Neuron (in vitro differentiated cells): ENCODE measurements around the gene MPP2.
A peak's percentile ranks its signal among the peaks of the same experiment; 100 is the strongest.

ENCODE experiments used
- H2AFZ ChIP-seq: one replicate; pipeline ENCODE4 v1.6.1; 2013; ENCODE audit warnings: low read depth, mild to moderate bottlenecking, inconsistent platforms, low read length, moderate library complexity
- H3K27me3 ChIP-seq: one replicate; pipeline ENCODE4 v1.6.1; 2013; ENCODE audit warnings: low read length; ENCODE audit not compliant: insufficient read depth
- H3K36me3 ChIP-seq: one replicate; pipeline ENCODE4 v1.6.1; 2013; ENCODE audit warnings: low read length; ENCODE audit not compliant: insufficient read depth
- H3K4me1 ChIP-seq: one replicate; pipeline ENCODE4 v1.6.1; 2013; ENCODE audit warnings: low read length; ENCODE audit not compliant: insufficient read depth
- H3K4me3 ChIP-seq: 2 replicates; pipeline ENCODE4 v1.5.1; 2013; ENCODE audit warnings: mild to moderate bottlenecking, low read length, moderate library complexity
- H3K9me3 ChIP-seq: one replicate; pipeline ENCODE4 v1.6.1; 2013; ENCODE audit warnings: low read length

Gene MPP2

DNA sequence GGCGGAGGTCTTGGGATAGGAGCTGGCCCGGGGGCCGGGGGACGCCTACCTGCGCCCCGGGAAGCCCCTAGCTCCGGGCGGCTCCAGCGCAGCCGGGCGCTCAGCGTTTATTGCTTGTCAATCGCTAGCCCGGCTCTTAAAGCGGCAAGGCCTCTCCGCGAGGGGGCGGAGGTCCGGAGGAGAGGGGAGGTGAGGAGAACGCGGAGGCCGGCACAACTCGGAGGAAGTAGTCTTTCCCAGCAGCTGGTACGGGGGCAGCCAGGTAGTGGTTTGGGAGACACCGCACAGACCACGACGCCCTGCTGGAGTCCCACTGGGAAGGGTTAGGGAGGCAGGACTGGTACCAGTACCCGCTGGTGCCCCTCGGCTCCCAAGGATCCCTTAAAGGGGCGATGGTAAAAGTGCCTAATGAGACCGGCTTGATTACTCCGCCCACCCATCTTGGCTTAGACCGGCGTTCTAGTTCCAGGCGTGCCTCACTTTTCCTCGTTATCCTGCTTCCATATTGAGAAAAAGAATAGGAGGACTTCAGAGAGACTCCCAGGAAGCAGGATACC, at the start of gene MPP2:
TSS of gene MPP2 (minus strand) at position 112 of the 557 bp plus-strand sequence. CDS start 3,076 bp downstream, outside the sequence.
- peak within 1 kb of the TSS; percentile 52 for H3K4me3 ChIP-seq
- H2AFZ ChIP-seq: peak within 1 kb of the TSS; percentile 49
- H3K27me3 ChIP-seq: peaks cover 12% of the 10 kb centered on the region
- H3K4me1 ChIP-seq: peaks cover 31% of the 10 kb centered on the region
- no peaks in the 10 kb centered on the region for H3K36me3 ChIP-seq
- H3K9me3 ChIP-seq: no peaks in the 10 kb centered on the region

DNA sequence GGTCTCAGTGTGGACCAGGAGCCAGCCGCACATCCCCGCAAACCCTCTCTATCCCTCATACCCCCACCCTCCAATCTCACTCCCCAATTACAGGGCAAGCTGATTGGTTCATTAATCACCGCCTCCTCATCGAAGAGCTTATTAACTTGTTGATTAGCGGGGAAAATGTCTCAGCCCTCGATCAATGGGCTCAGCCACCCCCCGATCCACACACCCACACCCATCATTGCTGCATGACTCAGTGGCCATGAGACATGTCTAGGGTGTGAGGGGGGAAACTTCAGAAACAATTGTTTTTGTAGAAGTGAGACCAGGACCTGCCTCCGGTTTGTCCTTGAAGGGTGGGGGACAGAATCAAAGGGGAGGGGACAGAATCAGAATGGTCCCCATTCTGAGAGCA, 48.9 kb upstream of the MPP2 start:
- no peaks in the 10 kb centered on the region for H3K9me3 ChIP-seq
- H3K4me1 ChIP-seq: peaks cover 6% of the 10 kb centered on the region
- H2AFZ ChIP-seq: no peak overlapping the region
- H3K27me3 ChIP-seq: peaks cover 54% of the 10 kb centered on the region
- no peaks in the 10 kb centered on the region for H3K36me3 ChIP-seq
- H3K4me3 ChIP-seq: no peak overlapping the region

- Histone ChIP-seq H2AFZ (peak within 1 kb of the TSS; percentile 9), H3K27me3 (peaks cover 60% of the 10 kb centered on the region), H3K9me3 (no peaks in the 10 kb centered on the region), H3K4me1 (peaks cover 6% of the 10 kb centered on the region), H3K4me3 (no peak within 1 kb of the TSS), H3K36me3 (no peaks in the 10 kb centered on the region)
Measured at GRCh38 chr17:43953746-43954145, 46.4 kb upstream of the MPP2 start, which contains the start of gene PYY. PYY (minus strand) TSS chr17:43953940; CDS start chr17:43953483, 457 bp downstream.

GRCh38 chr17:43952724-43953666, 45.7 kb upstream of the MPP2 start:
- Histone ChIP-seq H3K4me1 (peaks cover 6% of the 10 kb centered on the region), H3K4me3 (no peak overlapping the region), H3K27me3 (peaks cover 60% of the 10 kb centered on the region), H3K36me3 (no peaks in the 10 kb centered on the region), H3K9me3 (no peaks in the 10 kb centered on the region), H2AFZ (peak overlapping the region; percentile 9)

GRCh38 chr17:43952351-43952723, 45.0 kb upstream of the MPP2 start:
- peaks cover 63% of the 10 kb centered on the region for H3K27me3 ChIP-seq
- H3K36me3 ChIP-seq: no peaks in the 10 kb centered on the region
- no peak overlapping the region for H3K4me3 ChIP-seq
- peaks cover 6% of the 10 kb centered on the region for H3K4me1 ChIP-seq
- no peaks in the 10 kb centered on the region for H3K9me3 ChIP-seq
- peak overlapping the region; percentile 9 for H2AFZ ChIP-seq

GRCh38 chr17:43951750-43952149, 44.4 kb upstream of the MPP2 start:
- H3K4me3 ChIP-seq: no peak overlapping the region

GRCh38 chr17:43950554-43950953, 43.2 kb upstream of the MPP2 start:
- Histone ChIP-seq H3K27me3 (peaks cover 58% of the 10 kb centered on the region), H3K9me3 (no peaks in the 10 kb centered on the region), H2AFZ (no peak overlapping the region), H3K36me3 (no peaks in the 10 kb centered on the region), H3K4me1 (peaks cover 18% of the 10 kb centered on the region), H3K4me3 (no peak overlapping the region)

More at GRCh38 chr17:43951750-43952149, 44.4 kb upstream of the MPP2 start:
- Histone ChIP-seq H2AFZ (no peak overlapping the region), H3K9me3 (no peaks in the 10 kb centered on the region), H3K27me3 (peaks cover 63% of the 10 kb centered on the region), H3K36me3 (no peaks in the 10 kb centered on the region), H3K4me1 (peaks cover 6% of the 10 kb centered on the region)

GRCh38 chr17:43949781-43950180, 42.4 kb upstream of the MPP2 start:
- no peak overlapping the region for H2AFZ ChIP-seq
- no peaks in the 10 kb centered on the region for H3K36me3 ChIP-seq
- no peaks in the 10 kb centered on the region for H3K9me3 ChIP-seq
- H3K4me1 ChIP-seq: peaks cover 26% of the 10 kb centered on the region
- no peak overlapping the region for H3K4me3 ChIP-seq
- peaks cover 51% of the 10 kb centered on the region for H3K27me3 ChIP-seq

- Histone ChIP-seq H3K4me3 (no peak overlapping the region), H2AFZ (no peak overlapping the region), H3K27me3 (peaks cover 25% of the 10 kb centered on the region), H3K9me3 (no peaks in the 10 kb centered on the region), H3K4me1 (peaks cover 30% of the 10 kb centered on the region), H3K36me3 (no peaks in the 10 kb centered on the region)
Measured at GRCh38 chr17:43946781-43947180, 39.4 kb upstream of the MPP2 start.

DNA sequence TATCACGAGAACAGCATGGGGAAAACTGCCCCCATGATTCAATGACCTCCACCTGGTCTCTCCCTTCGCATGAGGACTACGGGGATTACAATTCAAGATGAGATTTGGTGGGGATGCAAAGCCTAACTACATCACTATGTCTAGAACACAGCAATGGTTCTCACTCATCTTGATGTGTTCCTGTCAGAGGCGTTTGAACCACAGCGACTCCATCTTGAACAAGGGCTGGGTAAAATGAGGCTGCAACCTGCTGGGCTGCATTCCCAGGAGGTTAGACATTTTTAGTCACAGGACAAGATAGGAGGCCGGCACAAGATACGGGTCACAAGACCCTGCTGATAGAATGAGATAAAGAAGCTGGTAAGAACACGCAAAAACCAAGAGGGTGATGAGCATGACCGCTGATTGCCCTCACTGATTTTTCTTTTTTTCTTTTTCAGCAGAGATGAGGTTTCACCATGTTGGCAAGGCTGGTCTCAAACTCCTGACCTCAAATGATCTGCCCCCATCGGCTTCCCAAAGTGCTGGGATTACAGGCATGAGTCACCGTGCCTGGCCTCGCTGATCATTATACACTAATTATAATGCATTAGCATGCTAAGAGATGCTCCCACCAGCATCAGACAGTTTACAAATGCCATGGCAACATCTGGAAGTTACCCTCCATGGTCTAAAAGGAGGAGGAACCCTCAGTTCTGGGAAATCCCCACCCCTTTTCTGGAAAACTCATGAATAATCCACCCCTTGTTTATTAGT, 37.9 kb upstream of the MPP2 start:
- Histone ChIP-seq H2AFZ (no peak overlapping the region), H3K36me3 (no peaks in the 10 kb centered on the region), H3K9me3 (no peaks in the 10 kb centered on the region), H3K4me1 (peaks cover 31% of the 10 kb centered on the region), H3K27me3 (peaks cover 11% of the 10 kb centered on the region), H3K4me3 (no peak overlapping the region)

- Histone ChIP-seq H3K36me3 (no peaks in the 10 kb centered on the region), H3K4me1 (peaks cover 31% of the 10 kb centered on the region), H3K4me3 (no peak within 1 kb of the TSS), H3K9me3 (no peaks in the 10 kb centered on the region), H2AFZ (no peak within 1 kb of the TSS), H3K27me3 (peaks cover 4% of the 10 kb centered on the region)
Measured at GRCh38 chr17:43942051-43942685, 34.8 kb upstream of the MPP2 start, which contains the start of gene PPY. PPY (minus strand) TSS chr17:43942476; CDS start chr17:43941654, 822 bp downstream.

DNA sequence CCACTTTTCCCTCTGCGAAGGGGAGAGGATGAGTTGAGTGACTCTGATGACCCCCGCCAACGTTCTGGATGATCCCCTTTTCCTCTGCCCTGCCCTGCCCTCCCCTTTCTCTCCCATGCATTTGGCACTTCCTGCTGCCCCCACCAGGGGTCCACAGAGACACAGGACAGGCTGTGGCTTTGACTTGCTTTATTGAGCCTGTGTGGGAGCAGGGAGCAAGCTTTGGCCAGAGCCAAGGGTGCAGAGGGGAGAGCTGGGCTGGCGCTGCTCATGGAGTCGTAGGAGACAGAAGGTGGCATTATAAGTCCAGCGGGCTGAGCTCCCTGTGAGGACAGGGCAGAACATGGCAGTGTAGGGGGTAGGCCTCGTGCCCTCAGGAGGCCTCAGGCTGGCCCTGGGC, 33.3 kb upstream of the MPP2 start:
- peaks cover 19% of the 10 kb centered on the region for H3K4me1 ChIP-seq
- H2AFZ ChIP-seq: no peak overlapping the region
- no peaks in the 10 kb centered on the region for H3K36me3 ChIP-seq
- H3K9me3 ChIP-seq: no peaks in the 10 kb centered on the region
- H3K4me3 ChIP-seq: no peak overlapping the region
- H3K27me3 ChIP-seq: peaks cover 4% of the 10 kb centered on the region
